ENCODE results near the gene SPP1. TPM values are rescaled to one million over a fixed set of nuclear protein-coding genes. Genes with fewer than 3 reads are reported as not detected.

SPP1 gene
- total RNA-seq, 1 experiment from 2014 or later = not detected

DNA sequence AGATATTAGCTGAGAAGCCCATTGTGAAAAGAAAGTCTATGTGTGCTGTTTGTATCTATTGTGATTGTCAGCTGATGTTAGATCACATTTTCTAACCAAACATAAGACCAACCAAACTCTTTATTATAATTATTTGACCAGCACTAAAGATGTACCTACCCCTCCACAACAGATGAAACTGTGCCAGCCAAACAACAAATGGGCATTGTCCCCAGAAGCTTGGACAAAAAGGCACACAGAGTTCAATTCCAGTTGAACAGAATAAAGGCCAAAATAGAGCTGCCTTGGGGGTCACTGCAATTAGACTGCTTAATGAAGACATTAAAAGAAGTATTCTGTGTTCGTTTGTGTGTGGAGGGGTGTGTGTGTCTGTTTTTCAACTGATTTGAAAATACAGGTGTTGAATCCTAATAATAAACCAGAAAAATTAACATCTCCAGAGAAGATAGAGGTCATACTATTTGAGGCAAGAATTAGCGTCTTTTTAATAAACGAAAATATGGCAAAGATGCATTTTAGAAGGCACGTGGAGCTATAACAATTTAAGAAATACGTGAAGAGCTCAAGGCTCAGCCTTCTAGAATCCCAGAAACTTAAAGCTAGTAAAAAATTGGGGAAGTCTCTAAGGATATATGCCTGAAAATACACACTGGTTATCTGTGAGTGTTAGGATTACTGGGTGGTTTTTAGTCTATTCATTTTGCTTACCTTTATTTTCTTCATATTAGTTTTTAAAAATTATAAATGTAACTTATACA, 2.2 kb downstream of the SPP1 start:
- intact Hi-C loops (cut with micrococcal nuclease) = no loop called here
- H3K36me3 Mint-ChIP-seq (ENCODE audit: insufficient read depth, unreplicated experiment) = no peaks in the 10 kb centered on the region
- no peaks in the 10 kb centered on the region for H3K27me3 Mint-ChIP-seq (ENCODE audit: insufficient read depth, unreplicated experiment)
- ChIA-PET POLR2A (interaction anchor here (1.3 kb wide), 1 partner anchor 12 kb away, joined by 5 read pairs; no protein-coding TSS in a partner anchor), CTCF (interaction anchor here (0.6 to 6.3 kb wide), 5 partner anchors 9 to 297 kb away, joined by 3 to 75 read pairs (median 3); no protein-coding TSS in a partner anchor)
- H3K9me3 Mint-ChIP-seq (ENCODE audit: unreplicated experiment) = no peaks in the 10 kb centered on the region
- no TSS peak for BruUV-seq (replicated peaks)
- TF ChIP-seq, protein P1, sequence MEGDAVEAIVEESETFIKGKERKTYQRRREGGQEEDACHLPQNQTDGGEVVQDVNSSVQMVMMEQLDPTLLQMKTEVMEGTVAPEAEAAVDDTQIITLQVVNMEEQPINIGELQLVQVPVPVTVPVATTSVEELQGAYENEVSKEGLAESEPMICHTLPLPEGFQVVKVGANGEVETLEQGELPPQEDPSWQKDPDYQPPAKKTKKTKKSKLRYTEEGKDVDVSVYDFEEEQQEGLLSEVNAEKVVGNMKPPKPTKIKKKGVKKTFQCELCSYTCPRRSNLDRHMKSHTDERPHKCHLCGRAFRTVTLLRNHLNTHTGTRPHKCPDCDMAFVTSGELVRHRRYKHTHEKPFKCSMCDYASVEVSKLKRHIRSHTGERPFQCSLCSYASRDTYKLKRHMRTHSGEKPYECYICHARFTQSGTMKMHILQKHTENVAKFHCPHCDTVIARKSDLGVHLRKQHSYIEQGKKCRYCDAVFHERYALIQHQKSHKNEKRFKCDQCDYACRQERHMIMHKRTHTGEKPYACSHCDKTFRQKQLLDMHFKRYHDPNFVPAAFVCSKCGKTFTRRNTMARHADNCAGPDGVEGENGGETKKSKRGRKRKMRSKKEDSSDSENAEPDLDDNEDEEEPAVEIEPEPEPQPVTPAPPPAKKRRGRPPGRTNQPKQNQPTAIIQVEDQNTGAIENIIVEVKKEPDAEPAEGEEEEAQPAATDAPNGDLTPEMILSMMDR (IDR thresholded peaks at IDR 0.05; ENCODE audit: unreplicated experiment) = no peak
- no peak overlapping the region for H3K4me3 Mint-ChIP-seq (ENCODE audit: unreplicated experiment)
- peaks cover 11% of the 10 kb centered on the region for H3K4me1 Mint-ChIP-seq (ENCODE audit: insufficient read depth, unreplicated experiment)
- DNase-seq (ENCODE audit: unreplicated experiment) = no peak
- no peak overlapping the region for H3K27ac Mint-ChIP-seq (ENCODE audit: low read depth, unreplicated experiment)

DNA sequence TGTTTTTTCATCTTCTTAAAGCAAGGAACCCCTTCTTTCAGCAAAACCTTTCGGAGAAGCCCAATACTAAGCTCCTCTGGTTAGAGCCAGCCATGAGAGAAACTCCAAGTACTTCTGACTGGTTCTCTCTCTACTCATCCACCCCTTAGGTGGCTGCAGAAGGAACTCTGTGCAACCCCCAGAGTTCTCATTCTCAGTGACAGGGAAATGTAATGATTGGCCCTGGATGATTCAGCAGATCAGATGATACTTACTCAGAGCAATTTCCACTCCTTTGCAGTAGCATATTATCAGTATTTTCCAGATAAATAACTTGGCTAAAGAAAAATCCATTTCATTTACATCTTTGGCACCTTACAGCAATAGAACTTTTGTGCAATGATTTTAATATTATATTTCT, 3.2 kb downstream of the SPP1 start:
- intact Hi-C loops (cut with micrococcal nuclease) = no loop called here
- TF ChIP-seq, protein P1 (IDR thresholded peaks at IDR 0.05; ENCODE audit: unreplicated experiment) = no peak
- H3K9me3 Mint-ChIP-seq (ENCODE audit: unreplicated experiment) = no peaks in the 10 kb centered on the region
- DNase-seq (ENCODE audit: unreplicated experiment) = no peak
- POLR2A ChIA-PET = interaction anchor here (0.6 kb wide), 1 partner anchor 193 kb away, joined by 5 read pairs; no protein-coding TSS in a partner anchor
- H3K4me1 Mint-ChIP-seq (ENCODE audit: insufficient read depth, unreplicated experiment) = peaks cover 5% of the 10 kb centered on the region
- CTCF ChIA-PET = interaction anchor here (1.0 to 1.5 kb wide), 3 partner anchors 12 to 233 kb away, joined by 3 to 5 read pairs (median 3); no protein-coding TSS in a partner anchor
- BruUV-seq (replicated peaks) = no TSS peak
- H3K36me3 Mint-ChIP-seq (ENCODE audit: insufficient read depth, unreplicated experiment) = no peaks in the 10 kb centered on the region
- H3K4me3 Mint-ChIP-seq (ENCODE audit: unreplicated experiment) = no peak overlapping the region
- H3K27ac Mint-ChIP-seq (ENCODE audit: low read depth, unreplicated experiment) = no peak overlapping the region
- H3K27me3 Mint-ChIP-seq (ENCODE audit: insufficient read depth, unreplicated experiment) = no peaks in the 10 kb centered on the region

DNA sequence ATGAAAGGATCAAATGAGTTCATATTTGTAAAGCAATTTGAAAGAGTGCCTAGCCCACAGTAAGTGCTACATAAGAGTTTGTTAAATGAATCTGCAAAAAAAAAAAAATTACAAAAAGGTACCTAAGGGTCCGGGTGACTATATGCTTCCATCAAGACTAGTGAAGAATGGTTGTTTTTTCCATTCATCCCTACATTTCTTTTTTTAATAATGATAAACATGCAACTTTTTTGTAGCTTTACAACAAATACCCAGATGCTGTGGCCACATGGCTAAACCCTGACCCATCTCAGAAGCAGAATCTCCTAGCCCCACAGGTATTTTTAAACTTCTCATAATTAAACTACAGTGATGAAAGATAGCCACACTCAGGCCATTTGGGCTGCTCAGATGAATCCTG, 4.3 kb downstream of the SPP1 start:
- Mint-ChIP-seq H3K27me3 (ENCODE audit: insufficient read depth, unreplicated experiment) (no peaks in the 10 kb centered on the region), H3K9me3 (ENCODE audit: unreplicated experiment) (no peaks in the 10 kb centered on the region), H3K27ac (ENCODE audit: low read depth, unreplicated experiment) (no peak overlapping the region), H3K36me3 (ENCODE audit: insufficient read depth, unreplicated experiment) (no peaks in the 10 kb centered on the region), H3K4me1 (ENCODE audit: insufficient read depth, unreplicated experiment) (peaks cover 5% of the 10 kb centered on the region), H3K4me3 (ENCODE audit: unreplicated experiment) (no peak overlapping the region)
- ChIA-PET CTCF (interaction anchor here (0.6 to 2.5 kb wide), 7 partner anchors 17 to 232 kb away, joined by 3 to 11 read pairs (median 4); no protein-coding TSS in a partner anchor), POLR2A (no interaction called here)
- DNase-seq (ENCODE audit: unreplicated experiment) = no peak
- TF ChIP-seq, protein P1 (IDR thresholded peaks at IDR 0.05; ENCODE audit: unreplicated experiment) = no peak
- no TSS peak for BruUV-seq (replicated peaks)
- intact Hi-C loops (cut with micrococcal nuclease) = no loop called here

DNA sequence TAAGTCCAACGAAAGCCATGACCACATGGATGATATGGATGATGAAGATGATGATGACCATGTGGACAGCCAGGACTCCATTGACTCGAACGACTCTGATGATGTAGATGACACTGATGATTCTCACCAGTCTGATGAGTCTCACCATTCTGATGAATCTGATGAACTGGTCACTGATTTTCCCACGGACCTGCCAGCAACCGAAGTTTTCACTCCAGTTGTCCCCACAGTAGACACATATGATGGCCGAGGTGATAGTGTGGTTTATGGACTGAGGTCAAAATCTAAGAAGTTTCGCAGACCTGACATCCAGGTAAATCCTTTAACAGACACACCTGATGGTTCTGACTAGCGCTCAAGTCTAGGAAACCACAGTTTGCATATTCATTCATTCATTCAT, 6.0 kb downstream of the SPP1 start:
- POLR2A ChIA-PET = no interaction called here
- CTCF ChIA-PET = interaction anchor here (1.6 to 2.5 kb wide), 2 partner anchors 129 to 132 kb away, joined by 10 to 11 read pairs; no protein-coding TSS in a partner anchor

More for the DNA sequence above, 6.0 kb downstream of the SPP1 start:
- TF ChIP-seq, protein P1 (IDR thresholded peaks at IDR 0.05; ENCODE audit: unreplicated experiment) = no peak
- Mint-ChIP-seq H3K27ac (ENCODE audit: low read depth, unreplicated experiment) (no peak overlapping the region), H3K36me3 (ENCODE audit: insufficient read depth, unreplicated experiment) (no peaks in the 10 kb centered on the region), H3K4me3 (ENCODE audit: unreplicated experiment) (no peak overlapping the region), H3K9me3 (ENCODE audit: unreplicated experiment) (no peaks in the 10 kb centered on the region), H3K4me1 (ENCODE audit: insufficient read depth, unreplicated experiment) (peaks cover 5% of the 10 kb centered on the region), H3K27me3 (ENCODE audit: insufficient read depth, unreplicated experiment) (no peaks in the 10 kb centered on the region)
- no peak for DNase-seq (ENCODE audit: unreplicated experiment)
- no TSS peak for BruUV-seq (replicated peaks)
- intact Hi-C loops (cut with micrococcal nuclease) = no loop called here
